Measurements from ENCODE around the gene EPHB1. TPM values are rescaled to one million over a fixed set of nuclear protein-coding genes. Genes with fewer than 3 reads are reported as not detected.

Gene EPHB1
- total RNA-seq, 1 experiment from 2014 or later: 7.0 TPM

- TF ChIP-seq ARID4B (CRISPR knock-in tag; IDR thresholded peaks at IDR 0.05; ENCODE audit: borderline replicate concordance) (no peak), NFATC4 (CRISPR knock-in tag; IDR thresholded peaks at IDR 0.05) (no peak), ELF4 (CRISPR knock-in tag; IDR thresholded peaks at IDR 0.05; ENCODE audit: low read depth) (no peak)
Measured at GRCh38 chr3:135224815-135225362, 429.8 kb downstream of the EPHB1 start (continued).

- Mint-ChIP-seq H3K4me1 (peaks cover 21% of the 10 kb centered on the region), H3K27ac (no peak overlapping the region), H3K36me3 (peaks cover 3% of the 10 kb centered on the region), H3K27me3 (ENCODE audit: low read depth) (peaks cover 3% of the 10 kb centered on the region), H3K9me3 (peaks cover 4% of the 10 kb centered on the region), H3K4me3 (no peak overlapping the region)
- ChIA-PET POLR2A (interaction anchor here (0.6 kb wide), 1 partner anchor 20 kb away, joined by 4 read pairs; no protein-coding TSS in a partner anchor), CTCF (interaction anchor here (1.6 kb wide), 1 partner anchor 431 kb away, joined by 5 read pairs; the partner anchor contains the start of gene EPHB1)
- TF ChIP-seq ATF6 (CRISPR knock-in tag; IDR thresholded peaks at IDR 0.05): no peak
- TF ChIP-seq USF2 (CRISPR knock-in tag; IDR thresholded peaks at IDR 0.05): no peak
- TF ChIP-seq E2F5 (CRISPR knock-in tag; IDR thresholded peaks at IDR 0.05): no peak
- TF ChIP-seq SMAD4 (CRISPR knock-in tag; IDR thresholded peaks at IDR 0.05): no peak
- no peak for TF ChIP-seq ZNF396 (CRISPR knock-in tag; IDR thresholded peaks at IDR 0.05; ENCODE audit: borderline replicate concordance)
- no peak for TF ChIP-seq ZNF263 (CRISPR knock-in tag; IDR thresholded peaks at IDR 0.05; ENCODE audit: low read depth)
- no peak for TF ChIP-seq ATF1 (CRISPR knock-in tag; IDR thresholded peaks at IDR 0.05)
- TF ChIP-seq NFYB (CRISPR knock-in tag; conservative IDR thresholded peaks at IDR 0.05; ENCODE audit: low read depth): no peak
- DNase-seq (ENCODE audit: low spot score) (no peak), ATAC-seq (no peak)
Measured at GRCh38 chr3:135226057-135226456, 431.0 kb downstream of the EPHB1 start.

- no peak for DNase-seq (ENCODE audit: low spot score)
- Mint-ChIP-seq H3K4me1 (peaks cover 42% of the 10 kb centered on the region), H3K27ac (no peak overlapping the region), H3K27me3 (ENCODE audit: low read depth) (peaks cover 3% of the 10 kb centered on the region), H3K4me3 (no peak overlapping the region), H3K36me3 (peaks cover 14% of the 10 kb centered on the region), H3K9me3 (peaks cover 15% of the 10 kb centered on the region)
- ATAC-seq: no peak
- POLR2A ChIA-PET: no interaction called here
- CTCF ChIA-PET: interaction anchor here (0.9 to 5.3 kb wide), 8 partner anchors 9 to 433 kb away, joined by 3 to 57 read pairs (median 8); partner anchors contain the start of gene EPHB1
- TF ChIP-seq KAT7 (CRISPR knock-in tag; IDR thresholded peaks at IDR 0.05; ENCODE audit: borderline replicate concordance) (no peak), MLX (CRISPR knock-in tag; IDR thresholded peaks at IDR 0.05) (no peak), ZMAT4 (CRISPR knock-in tag; IDR thresholded peaks at IDR 0.05) (no peak), ZNF396 (CRISPR knock-in tag; IDR thresholded peaks at IDR 0.05; ENCODE audit: borderline replicate concordance) (no peak), RORB (CRISPR knock-in tag; IDR thresholded peaks at IDR 0.05) (no peak), CTCF (IDR thresholded peaks at IDR 0.05) (no peak), ZBTB43 (CRISPR knock-in tag; IDR thresholded peaks at IDR 0.05) (no peak), JAZF1 (CRISPR knock-in tag; IDR thresholded peaks at IDR 0.05) (no peak), MXD4 (CRISPR knock-in tag; IDR thresholded peaks at IDR 0.05; ENCODE audit: borderline replicate concordance) (no peak), USF2 (CRISPR knock-in tag; IDR thresholded peaks at IDR 0.05) (no peak)
Measured at GRCh38 chr3:135228201-135228600, 433.1 kb downstream of the EPHB1 start.
